GM21381 (cell line): ENCODE measurements around the gene GPHN.
"Not testable (repeated sequence)": the region's sequence is repeated elsewhere in the genome, so short reads cannot be mapped to it uniquely, and the experiment has no call there.

Source experiments
- ATAC-seq: cut with Tn5 transposase; IDR thresholded peaks from one replicate; pipeline ENCODE4 v1.9.1; 2021; ENCODE audit warnings: mild to moderate bottlenecking, moderate library complexity; ENCODE audit not compliant: unreplicated experiment

The GPHN gene

GRCh38 chr14:66758031-66758613 is 250.2 kb downstream of the GPHN start:
- ATAC-seq: no peak

- ATAC-seq: no peak
Measured at GRCh38 chr14:66772146-66772545, 264.2 kb downstream of the GPHN start.

GRCh38 chr14:66782853-66783252 is 274.9 kb downstream of the GPHN start:
- no peak for ATAC-seq

- ATAC-seq: no peak
Measured at GRCh38 chr14:66790101-66790500, 282.2 kb downstream of the GPHN start.

GRCh38 chr14:66802962-66803361 is 295.0 kb downstream of the GPHN start:
- no peak for ATAC-seq

- no peak for ATAC-seq
Measured at GRCh38 chr14:66804141-66804540, 296.2 kb downstream of the GPHN start.

GRCh38 chr14:66813636-66814035 is 305.7 kb downstream of the GPHN start:
- no peak for ATAC-seq

GRCh38 chr14:66815687-66816086 is 307.7 kb downstream of the GPHN start:
- ATAC-seq: no peak

- ATAC-seq: no peak
Measured at GRCh38 chr14:66824251-66824650, 316.3 kb downstream of the GPHN start.

- no peak for ATAC-seq
Measured at GRCh38 chr14:66827182-66827581, 319.2 kb downstream of the GPHN start.

GRCh38 chr14:66831173-66831572 is 323.2 kb downstream of the GPHN start:
- no peak for ATAC-seq

- ATAC-seq: no peak
Measured at GRCh38 chr14:66833816-66834215, 325.9 kb downstream of the GPHN start.

- ATAC-seq: not testable (repeated sequence)
Measured at GRCh38 chr14:66837436-66837835, 329.5 kb downstream of the GPHN start.

- ATAC-seq: no peak
Measured at GRCh38 chr14:66842911-66843512, 335.1 kb downstream of the GPHN start.

GRCh38 chr14:66850258-66850888 is 342.4 kb downstream of the GPHN start:
- no peak for ATAC-seq

- no peak for ATAC-seq
Measured at GRCh38 chr14:66853311-66853710, 345.4 kb downstream of the GPHN start.

- no peak for ATAC-seq
Measured at GRCh38 chr14:66857867-66858266, 349.9 kb downstream of the GPHN start.

GRCh38 chr14:66859063-66859671 is 351.2 kb downstream of the GPHN start:
- ATAC-seq: no peak

GRCh38 chr14:66881596-66881995 is 373.6 kb downstream of the GPHN start:
- ATAC-seq: no peak

GRCh38 chr14:66884149-66884548 is 376.2 kb downstream of the GPHN start:
- ATAC-seq: no peak

- ATAC-seq: no peak
Measured at GRCh38 chr14:66900719-66901118, 392.8 kb downstream of the GPHN start.

GRCh38 chr14:66910311-66910840 is 402.4 kb downstream of the GPHN start:
- ATAC-seq: no peak
